WTC11 (cell line): ENCODE data around the gene CTNNA3.

Experiments used
- ATF3 ChIP-seq: sonication (generic); formaldehyde crosslinking; conservative IDR thresholded peaks from 2 replicates; pipeline ENCODE4 v1.8.1; 2022; ENCODE audit warnings: mild to moderate bottlenecking, missing genetic modification reagents
- CREB1 ChIP-seq: sonication (generic); formaldehyde crosslinking; IDR thresholded peaks from 2 replicates; pipeline ENCODE4 v1.8.0; 2023; ENCODE audit warnings: mild to moderate bottlenecking, missing genetic modification reagents
- CTCF ChIP-seq: fragments of 200-600 bp; IDR thresholded peaks from 2 replicates; pipeline ENCODE4 v1.8.0; 2022; ENCODE audit warnings: antibody characterized with exemption
- ELF4 ChIP-seq: sonication (generic); formaldehyde crosslinking; IDR thresholded peaks from 2 replicates; pipeline ENCODE4 v1.8.1; 2022; ENCODE audit warnings: low read depth, mild to moderate bottlenecking, moderate library complexity, missing genetic modification reagents
- GABPB1 ChIP-seq: sonication (generic); formaldehyde crosslinking; IDR thresholded peaks from 2 replicates; pipeline ENCODE4 v1.8.1; 2023; ENCODE audit warnings: mild to moderate bottlenecking, missing genetic modification reagents
- MAX ChIP-seq: sonication (generic); formaldehyde crosslinking; IDR thresholded peaks from 2 replicates; pipeline ENCODE4 v1.8.0; 2022; ENCODE audit warnings: mild to moderate bottlenecking, missing genetic modification reagents
- NR3C1 ChIP-seq: sonication (generic); formaldehyde crosslinking; conservative IDR thresholded peaks from 2 replicates; pipeline ENCODE4 v1.8.1; 2023; ENCODE audit warnings: low read depth, mild to moderate bottlenecking, missing genetic modification reagents
- SMAD3 ChIP-seq: sonication (generic); formaldehyde crosslinking; IDR thresholded peaks from 2 replicates; pipeline ENCODE4 v1.8.0; 2022; ENCODE audit warnings: missing genetic modification reagents, mild to moderate bottlenecking, borderline replicate concordance
- SP1 ChIP-seq: sonication (generic); formaldehyde crosslinking; conservative IDR thresholded peaks from 2 replicates; pipeline ENCODE4 v1.8.1; 2022; ENCODE audit warnings: missing genetic modification reagents
- TF ChIP-seq, protein P1 (sequence below): sonication (generic); formaldehyde crosslinking; IDR thresholded peaks from 2 replicates; pipeline ENCODE4 v1.8.0; 2023; ENCODE audit warnings: mild to moderate bottlenecking, missing genetic modification reagents
- TF ChIP-seq, protein P2 (sequence below): sonication (generic); formaldehyde crosslinking; conservative IDR thresholded peaks from 2 replicates; pipeline ENCODE4 v1.8.1; 2023; ENCODE audit warnings: mild to moderate bottlenecking, low read depth, missing genetic modification reagents, moderate library complexity

- TF ChIP-seq, protein P1, sequence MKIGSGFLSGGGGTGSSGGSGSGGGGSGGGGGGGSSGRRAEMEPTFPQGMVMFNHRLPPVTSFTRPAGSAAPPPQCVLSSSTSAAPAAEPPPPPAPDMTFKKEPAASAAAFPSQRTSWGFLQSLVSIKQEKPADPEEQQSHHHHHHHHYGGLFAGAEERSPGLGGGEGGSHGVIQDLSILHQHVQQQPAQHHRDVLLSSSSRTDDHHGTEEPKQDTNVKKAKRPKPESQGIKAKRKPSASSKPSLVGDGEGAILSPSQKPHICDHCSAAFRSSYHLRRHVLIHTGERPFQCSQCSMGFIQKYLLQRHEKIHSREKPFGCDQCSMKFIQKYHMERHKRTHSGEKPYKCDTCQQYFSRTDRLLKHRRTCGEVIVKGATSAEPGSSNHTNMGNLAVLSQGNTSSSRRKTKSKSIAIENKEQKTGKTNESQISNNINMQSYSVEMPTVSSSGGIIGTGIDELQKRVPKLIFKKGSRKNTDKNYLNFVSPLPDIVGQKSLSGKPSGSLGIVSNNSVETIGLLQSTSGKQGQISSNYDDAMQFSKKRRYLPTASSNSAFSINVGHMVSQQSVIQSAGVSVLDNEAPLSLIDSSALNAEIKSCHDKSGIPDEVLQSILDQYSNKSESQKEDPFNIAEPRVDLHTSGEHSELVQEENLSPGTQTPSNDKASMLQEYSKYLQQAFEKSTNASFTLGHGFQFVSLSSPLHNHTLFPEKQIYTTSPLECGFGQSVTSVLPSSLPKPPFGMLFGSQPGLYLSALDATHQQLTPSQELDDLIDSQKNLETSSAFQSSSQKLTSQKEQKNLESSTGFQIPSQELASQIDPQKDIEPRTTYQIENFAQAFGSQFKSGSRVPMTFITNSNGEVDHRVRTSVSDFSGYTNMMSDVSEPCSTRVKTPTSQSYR (CRISPR knock-in tag) = no peak
- TF ChIP-seq MAX (CRISPR knock-in tag) (no peak), CREB1 (CRISPR knock-in tag) (no peak), CTCF (no peak), ELF4 (CRISPR knock-in tag) (no peak), SP1 (CRISPR knock-in tag) (no peak), GABPB1 (CRISPR knock-in tag) (no peak), NR3C1 (CRISPR knock-in tag) (no peak), ATF3 (CRISPR knock-in tag) (no peak), SMAD3 (CRISPR knock-in tag) (no peak)
- TF ChIP-seq, protein P2, sequence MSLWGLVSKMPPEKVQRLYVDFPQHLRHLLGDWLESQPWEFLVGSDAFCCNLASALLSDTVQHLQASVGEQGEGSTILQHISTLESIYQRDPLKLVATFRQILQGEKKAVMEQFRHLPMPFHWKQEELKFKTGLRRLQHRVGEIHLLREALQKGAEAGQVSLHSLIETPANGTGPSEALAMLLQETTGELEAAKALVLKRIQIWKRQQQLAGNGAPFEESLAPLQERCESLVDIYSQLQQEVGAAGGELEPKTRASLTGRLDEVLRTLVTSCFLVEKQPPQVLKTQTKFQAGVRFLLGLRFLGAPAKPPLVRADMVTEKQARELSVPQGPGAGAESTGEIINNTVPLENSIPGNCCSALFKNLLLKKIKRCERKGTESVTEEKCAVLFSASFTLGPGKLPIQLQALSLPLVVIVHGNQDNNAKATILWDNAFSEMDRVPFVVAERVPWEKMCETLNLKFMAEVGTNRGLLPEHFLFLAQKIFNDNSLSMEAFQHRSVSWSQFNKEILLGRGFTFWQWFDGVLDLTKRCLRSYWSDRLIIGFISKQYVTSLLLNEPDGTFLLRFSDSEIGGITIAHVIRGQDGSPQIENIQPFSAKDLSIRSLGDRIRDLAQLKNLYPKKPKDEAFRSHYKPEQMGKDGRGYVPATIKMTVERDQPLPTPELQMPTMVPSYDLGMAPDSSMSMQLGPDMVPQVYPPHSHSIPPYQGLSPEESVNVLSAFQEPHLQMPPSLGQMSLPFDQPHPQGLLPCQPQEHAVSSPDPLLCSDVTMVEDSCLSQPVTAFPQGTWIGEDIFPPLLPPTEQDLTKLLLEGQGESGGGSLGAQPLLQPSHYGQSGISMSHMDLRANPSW = no peak
Measured at GRCh38 chr10:65907199-65907712, 1788.7 kb downstream of the CTNNA3 start.
